ENCODE results near the gene UGT1A3.

Gene UGT1A3

DNA sequence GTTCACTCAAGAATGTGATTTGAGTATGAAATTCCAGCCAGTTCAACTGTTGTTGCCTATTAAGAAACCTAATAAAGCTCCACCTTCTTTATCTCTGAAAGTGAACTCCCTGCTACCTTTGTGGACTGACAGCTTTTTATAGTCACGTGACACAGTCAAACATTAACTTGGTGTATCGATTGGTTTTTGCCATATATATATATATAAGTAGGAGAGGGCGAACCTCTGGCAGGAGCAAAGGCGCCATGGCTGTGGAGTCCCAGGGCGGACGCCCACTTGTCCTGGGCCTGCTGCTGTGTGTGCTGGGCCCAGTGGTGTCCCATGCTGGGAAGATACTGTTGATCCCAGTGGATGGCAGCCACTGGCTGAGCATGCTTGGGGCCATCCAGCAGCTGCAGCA is 31.2 kb downstream of the UGT1A3 start, which contains the start of gene UGT1A1:
Gene UGT1A1 (plus strand): TSS at position 228 of the 400 bp plus-strand sequence. CDS start 18 bp downstream, at position 246.
- DNase-seq, result no peak

DNA sequence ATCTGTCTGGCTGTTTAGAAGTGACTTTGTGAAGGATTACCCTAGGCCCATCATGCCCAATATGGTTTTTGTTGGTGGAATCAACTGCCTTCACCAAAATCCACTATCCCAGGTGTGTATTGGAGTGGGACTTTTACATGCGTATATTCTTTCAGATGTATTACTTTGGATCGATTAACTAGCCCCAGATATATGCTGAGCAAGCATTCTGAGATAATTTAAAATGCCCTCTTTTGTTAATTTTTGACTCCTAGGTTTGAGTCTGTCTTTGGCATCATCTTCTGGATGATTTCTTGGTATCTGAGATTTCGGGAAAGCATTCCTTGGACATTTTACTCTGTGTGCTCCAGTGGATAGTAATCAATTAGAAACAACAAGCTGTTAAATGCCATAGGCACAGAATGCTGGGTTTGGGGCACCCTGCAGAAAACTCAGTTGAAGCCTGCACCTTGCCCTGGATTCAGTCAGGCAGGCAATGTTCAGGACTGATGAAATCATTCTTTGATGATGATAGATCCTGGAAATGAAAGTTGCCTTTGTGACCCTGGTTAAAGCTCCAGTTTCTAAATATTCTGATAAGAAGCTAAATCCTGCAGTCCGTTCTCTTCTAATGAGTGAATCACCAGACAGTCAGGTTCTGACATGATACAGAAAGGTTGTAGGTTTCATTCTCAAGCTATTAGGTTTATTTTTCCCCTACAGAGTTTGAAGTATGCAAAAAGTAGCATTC is 32.4 kb downstream of the UGT1A3 start:
- no peak for DNase-seq

DNA sequence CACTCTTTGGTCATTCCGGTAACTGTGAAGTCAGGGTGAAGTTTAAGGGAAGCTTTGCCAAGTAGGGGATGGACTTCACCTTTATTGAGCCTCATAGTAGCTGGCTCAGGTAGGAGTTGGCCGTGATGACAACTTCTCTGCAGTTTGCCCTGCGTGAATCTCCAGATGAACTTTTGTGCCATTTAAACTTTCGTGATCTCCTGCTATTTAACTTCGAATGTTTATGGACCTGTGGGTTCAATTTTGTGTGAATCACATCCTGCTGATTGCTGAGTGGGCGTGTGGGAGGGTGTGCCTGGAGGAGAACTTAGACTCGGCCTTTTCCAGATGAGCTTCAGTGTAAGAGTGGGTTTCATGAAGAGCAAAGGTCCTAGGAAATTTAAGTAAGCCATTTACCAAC is 35.4 kb downstream of the UGT1A3 start:
- no peak for DNase-seq

DNA sequence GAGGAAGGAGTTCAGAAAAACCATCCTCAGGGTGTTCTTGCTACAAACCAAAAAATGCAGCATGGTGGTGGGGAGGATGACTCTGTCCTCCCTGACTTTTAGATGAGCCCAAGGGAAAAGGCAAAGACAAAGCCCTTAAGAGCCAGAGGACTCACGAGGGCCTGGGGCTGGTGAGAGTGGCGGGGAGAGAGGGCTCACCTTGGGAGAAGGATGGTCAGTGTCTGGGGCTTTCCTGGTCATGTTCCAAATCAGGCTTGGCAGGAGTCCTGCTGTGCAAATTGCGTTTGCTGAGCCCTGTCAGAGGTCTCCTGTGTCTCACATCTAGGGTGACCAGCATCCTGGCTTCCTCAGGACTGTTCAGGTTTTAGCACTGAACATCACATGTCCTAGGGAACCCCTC is 35.9 kb downstream of the UGT1A3 start:
- no peak for DNase-seq

DNA sequence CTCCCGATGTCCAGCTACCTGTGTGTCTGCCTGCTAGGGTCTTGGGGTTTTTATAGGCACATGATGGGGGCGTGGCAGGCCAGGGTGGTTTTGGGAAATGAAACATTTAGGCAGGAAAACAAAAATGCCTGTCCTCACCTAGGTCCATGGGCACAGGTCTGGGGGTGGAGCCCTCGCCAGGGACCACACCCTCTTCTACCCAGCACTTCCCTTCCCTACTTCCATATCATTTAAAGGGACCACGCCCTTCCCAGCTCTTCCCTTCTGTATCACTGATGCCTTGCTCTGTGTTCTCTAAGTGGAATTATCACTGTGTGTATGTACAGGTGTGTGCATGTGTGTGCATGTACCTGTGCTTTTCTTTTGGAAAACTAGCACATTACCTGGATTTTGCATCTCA is 37.6 kb downstream of the UGT1A3 start:
- no peak for DNase-seq

DNA sequence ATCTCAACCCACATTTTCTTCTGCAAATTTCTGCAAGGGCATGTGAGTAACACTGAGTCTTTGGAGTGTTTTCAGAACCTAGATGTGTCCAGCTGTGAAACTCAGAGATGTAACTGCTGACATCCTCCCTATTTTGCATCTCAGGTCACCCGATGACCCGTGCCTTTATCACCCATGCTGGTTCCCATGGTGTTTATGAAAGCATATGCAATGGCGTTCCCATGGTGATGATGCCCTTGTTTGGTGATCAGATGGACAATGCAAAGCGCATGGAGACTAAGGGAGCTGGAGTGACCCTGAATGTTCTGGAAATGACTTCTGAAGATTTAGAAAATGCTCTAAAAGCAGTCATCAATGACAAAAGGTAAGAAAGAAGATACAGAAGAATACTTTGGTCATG is 39.2 kb downstream of the UGT1A3 start:
- DNase-seq, result no peak

DNA sequence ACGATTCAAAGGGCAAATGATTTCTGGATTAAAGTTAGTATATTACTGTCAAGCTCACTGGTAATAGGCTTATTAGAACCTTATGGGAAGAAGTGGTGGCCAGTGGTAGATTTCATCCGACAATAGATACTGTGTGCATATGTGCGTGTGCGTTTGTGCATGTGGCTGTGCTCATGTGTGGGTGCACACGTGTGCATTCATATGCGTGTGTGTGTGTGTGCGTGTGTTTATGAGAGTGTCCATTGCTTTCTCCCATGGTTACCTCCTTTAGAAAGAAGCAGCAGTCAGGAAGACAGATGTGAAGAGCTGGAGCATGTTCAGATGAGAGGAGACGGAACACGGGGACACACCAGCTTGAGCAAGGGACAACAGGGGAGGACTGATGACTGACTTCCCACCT is 40.4 kb downstream of the UGT1A3 start:
- no peak for DNase-seq

DNA sequence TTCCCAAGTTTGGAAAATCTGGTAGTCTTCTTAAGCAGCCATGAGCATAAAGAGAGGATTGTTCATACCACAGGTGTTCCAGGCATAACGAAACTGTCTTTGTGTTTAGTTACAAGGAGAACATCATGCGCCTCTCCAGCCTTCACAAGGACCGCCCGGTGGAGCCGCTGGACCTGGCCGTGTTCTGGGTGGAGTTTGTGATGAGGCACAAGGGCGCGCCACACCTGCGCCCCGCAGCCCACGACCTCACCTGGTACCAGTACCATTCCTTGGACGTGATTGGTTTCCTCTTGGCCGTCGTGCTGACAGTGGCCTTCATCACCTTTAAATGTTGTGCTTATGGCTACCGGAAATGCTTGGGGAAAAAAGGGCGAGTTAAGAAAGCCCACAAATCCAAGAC is 43.3 kb downstream of the UGT1A3 start:
- DNase-seq, result no peak

DNA sequence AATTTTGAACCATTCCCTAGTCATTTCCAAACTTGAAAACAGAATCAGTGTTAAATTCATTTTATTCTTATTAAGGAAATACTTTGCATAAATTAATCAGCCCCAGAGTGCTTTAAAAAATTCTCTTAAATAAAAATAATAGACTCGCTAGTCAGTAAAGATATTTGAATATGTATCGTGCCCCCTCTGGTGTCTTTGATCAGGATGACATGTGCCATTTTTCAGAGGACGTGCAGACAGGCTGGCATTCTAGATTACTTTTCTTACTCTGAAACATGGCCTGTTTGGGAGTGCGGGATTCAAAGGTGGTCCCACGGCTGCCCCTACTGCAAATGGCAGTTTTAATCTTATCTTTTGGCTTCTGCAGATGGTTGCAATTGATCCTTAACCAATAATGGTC is 43.7 kb downstream of the UGT1A3 start:
- no peak for DNase-seq

DNA sequence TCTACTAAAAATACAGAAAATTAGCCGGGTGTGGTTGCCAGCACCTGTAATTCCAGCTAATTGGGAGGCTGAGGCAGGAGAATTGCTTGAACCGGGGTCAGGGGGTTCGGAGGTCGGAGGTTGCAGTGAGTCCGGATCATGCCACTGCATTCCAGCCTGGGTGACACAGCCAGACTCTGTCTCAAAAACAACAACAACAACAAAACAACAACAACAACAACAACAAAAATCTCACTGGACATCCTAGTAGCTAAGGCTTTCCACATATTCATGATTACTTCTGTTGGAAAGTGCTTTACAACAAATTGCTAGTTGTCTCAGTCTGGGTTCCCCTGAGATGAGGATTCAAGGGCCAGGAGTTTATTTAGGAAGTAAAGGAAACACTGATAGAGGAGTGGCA is 45.0 kb downstream of the UGT1A3 start:
- DNase-seq, result no peak

DNA sequence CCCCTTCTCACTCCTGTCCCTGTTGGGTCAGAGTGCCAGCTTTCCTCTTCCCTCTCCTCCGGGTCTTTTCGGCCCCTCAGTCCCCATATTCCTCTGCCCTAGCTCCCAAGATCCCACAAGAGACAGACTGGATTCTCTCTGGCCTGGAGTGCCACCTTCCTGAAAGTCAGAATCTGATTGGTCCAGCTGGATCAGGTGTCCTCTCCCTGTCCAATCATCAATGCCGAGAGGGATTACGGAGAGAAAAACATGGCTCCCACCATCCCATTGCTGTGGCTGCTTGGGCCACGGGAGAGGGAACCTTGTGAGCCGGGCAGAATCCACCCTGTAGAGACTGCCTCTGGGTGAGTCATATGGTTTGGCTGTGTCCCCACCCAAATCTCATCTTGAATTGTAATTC is 46.6 kb downstream of the UGT1A3 start:
- DNase-seq, result no peak

DNA sequence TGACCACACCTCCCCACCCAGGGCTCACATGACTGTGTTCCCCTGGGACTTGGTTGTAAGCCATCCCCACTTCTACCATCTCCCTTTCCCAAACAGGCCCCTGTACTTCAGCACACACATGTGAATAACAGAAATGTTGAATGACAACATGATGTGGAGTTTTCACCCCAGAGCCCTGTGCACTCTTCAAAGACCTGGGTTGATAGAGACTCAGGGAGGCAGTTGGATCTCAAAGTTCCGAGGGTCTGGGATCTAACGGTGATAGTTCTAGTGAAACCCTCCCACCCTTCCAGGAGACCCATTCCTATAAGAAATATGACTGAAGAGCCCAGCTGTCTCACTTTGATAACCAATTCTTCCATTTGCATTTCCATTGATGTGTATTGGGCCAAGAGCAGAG is 49.2 kb downstream of the UGT1A3 start, which contains the start of gene MROH2A:
Gene MROH2A (plus strand): TSS at position 301 of the 400 bp plus-strand sequence. CDS start 1,029 bp downstream, outside the sequence.
- DNase-seq, result no peak

DNA sequence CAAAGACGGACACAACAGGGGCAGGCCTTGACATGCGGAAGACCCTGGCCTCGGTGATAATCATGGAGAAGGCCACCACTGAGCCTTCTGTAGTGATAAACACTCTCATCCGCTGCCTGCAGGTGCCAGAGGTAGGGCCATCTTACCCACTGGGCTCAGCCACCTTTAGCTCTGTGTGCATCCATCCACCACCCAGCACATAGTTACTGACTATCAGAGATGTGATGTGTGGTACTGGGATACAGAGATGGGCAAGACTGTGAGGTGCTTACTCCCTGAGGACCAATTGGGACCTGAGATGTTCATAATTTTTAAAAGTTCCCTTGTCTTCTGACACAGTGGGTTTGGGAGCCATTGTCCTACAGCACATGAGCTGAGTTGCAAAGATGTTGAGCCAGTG is 50.9 kb downstream of the UGT1A3 start:
- DNase-seq, result no peak

DNA sequence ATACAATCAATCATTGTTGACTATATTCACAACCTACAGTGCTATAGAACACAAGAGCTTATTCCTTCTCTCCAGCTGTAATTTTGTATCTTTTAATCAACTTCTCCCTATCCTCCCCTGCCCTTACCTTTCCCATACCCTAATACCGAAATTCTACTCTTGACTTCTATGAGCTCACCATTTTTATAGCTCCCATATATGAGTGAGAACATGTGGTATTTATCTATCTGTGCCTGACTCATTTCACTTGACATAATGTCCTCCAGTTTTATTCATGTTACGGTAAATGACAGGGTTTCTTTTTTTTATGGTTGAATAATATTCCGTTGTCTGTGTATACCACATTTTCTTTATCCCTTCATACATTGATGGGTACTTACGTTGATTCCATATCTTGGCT is 51.9 kb downstream of the UGT1A3 start:
- DNase-seq, result no peak

DNA sequence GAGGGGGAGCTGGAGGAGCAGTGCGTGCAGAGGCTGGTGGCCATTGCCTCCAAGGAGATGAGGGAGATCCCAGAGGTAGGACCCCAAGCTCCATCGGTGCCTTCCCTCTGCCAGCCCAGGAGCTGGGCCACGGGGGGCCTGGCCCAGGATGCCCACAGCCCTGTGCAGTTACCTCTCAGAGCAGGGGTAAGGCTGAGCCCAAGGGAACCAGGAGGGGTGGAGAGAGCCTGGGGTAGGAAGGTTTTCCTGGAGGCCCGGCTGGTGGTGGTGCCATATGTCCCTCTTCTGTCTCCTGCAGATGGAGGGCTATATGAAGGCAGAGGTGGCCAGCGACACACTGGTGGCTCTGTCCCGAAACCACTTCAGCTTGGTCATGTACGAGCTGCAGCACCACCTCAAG is 60.7 kb downstream of the UGT1A3 start:
- DNase-seq, result no peak

DNA sequence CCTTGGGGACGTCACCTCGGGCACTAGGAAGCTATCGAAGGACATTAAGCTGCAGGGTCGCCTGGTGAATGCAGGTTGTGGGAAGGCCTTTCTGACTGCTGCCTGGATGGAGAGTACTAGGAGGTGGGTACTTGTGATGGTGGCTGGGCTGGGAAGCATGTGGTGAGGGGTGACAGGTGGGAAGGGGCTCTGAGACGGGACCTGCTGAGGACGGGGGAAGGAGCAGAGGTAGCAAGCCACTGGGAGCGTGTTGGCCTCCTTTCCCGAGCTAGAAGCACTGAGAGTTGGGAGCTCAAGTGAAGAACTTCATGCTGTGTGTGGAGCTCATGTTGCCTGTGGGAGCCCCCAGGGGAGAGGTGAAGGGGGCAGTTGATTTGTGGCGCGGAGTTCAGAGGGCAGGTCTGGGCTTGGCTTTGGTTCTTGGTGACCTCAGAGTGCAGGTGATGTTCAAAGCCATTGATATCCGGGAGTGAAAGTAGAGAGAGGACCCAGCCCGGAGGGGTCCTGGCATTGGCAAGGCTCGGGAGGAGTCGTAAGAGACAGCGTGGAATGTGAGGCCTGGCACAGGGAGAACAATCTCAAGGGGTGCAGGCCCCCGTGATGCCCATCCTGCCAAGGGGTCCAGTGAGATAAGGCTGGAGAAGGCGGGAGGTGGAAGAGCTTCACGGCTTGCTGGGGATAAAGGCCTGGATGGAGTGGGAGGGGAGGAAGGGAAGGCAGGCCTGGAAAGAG is 62.5 kb downstream of the UGT1A3 start:
- no peak for DNase-seq

DNA sequence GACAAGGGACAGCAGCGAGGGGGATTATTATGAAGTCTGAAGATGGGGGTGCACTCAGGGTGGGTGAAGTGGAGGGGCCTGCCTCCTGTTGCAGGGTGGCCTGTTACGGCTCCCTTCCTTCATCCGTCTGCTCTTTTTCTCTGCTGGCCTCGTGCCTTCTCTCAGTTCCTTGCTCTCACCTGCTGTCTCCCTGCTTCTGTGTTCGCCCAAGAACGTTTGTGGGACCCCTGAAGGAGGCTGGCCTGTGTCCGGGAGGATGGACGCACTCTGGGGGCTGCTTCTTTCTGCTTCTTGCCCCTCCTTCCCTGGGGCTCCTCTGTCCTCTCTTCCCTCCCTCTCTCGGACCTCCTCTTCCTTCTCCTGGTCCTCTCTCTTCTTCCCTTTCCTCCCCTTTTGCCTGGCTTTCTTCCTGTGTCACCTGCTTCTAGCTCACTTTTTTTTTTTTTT is 63.1 kb downstream of the UGT1A3 start:
- DNase-seq, result no peak

DNA sequence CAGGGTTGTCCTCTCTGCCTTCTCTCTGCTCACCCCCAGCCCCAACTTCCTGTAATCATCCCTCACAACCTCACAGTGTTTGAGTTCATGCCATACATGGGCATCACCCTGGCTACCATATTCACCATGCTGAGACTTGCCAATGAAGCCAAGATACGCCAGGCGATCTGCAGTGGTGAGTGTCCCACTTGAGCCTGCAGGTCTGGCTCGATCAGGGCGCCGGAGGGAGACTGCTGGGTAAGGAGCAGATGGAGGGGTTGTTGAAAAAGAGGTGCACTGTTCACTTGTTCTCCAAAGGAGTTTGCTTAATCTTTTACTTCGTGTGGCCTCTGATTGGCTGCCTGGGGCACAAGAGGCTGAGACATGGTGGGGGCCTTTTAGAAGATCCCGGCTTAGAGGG is 63.9 kb downstream of the UGT1A3 start:
- no peak for DNase-seq

DNA sequence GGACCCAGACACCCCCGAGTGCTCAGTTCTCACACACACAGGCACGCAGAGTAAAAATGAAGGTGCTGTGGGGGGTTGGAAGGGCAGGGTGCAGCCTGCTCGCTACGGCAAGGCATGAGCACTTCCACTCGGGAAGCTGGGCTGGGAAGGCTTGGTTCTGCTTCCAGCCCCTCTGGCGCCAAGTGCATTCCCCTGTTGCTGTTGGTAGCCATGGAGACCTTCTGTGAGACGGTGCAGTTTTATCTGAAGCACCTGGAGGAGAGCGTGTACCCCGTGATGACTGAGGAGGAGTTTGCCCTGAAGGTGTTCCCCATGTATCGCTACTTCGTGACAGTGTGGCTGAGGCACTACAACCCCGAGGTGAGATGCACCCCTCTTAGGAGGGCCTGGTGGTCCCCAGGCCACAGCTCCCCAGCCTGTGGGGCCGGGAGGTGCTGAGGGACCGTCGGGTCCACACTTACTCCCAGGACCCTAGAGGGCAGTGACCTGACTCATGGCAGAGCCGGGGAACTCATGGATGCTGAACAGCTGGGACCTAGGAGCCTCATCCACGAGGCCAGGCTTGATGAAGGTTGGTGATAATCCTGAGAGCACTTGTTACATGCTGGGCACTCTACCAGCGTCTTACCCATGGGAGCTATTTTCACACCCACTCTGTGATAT is 64.8 kb downstream of the UGT1A3 start:
- no peak for DNase-seq

DNA sequence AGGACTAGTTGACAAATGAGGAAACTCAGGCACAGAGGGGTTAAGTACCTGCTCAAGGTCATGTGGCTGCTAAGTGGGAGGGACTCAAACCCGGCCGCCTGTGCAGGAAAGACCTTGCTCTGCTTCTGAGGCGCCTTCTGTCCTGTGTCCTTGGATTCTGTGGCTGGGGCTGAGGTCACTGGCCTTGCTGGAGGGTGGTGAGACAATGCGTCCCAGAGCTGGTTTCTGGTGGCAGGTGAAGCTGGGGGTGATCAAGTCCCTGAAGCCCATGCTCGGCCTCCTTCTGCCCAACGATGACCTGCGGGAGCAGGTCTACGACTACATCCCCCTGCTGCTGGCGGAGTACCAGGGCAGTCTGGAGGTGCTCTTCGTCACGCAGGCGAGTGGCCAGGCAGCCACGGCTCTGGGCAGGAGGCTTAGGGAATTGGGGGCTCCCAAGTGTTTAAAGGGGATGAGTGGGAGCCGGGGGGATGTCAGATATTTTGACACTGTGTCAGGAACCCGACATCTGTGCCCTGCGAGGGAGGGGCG is 65.4 kb downstream of the UGT1A3 start:
- no peak for DNase-seq

DNA sequence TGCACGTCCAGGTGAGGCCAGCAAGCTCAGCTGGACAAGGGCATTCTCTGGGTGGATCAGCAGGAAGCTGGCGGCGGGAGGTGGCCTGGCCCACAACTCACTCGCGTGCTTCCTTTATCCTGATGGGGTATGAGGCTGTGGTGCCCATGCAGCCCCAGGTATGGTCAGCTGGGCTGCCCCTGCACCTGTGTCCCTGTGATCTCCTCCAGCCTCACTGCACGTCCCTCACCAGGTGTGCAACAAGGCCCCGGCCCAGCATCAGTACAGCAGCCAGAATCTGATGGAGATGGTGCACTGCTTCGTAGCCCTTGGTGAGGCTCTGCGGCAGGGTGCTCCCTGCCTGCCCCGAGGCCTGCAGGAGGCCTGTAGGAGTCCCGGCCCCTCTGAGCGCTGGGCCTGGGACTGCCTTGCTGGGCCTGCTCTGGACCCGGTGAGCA is 66.9 kb downstream of the UGT1A3 start:
- DNase-seq, result no peak

DNA sequence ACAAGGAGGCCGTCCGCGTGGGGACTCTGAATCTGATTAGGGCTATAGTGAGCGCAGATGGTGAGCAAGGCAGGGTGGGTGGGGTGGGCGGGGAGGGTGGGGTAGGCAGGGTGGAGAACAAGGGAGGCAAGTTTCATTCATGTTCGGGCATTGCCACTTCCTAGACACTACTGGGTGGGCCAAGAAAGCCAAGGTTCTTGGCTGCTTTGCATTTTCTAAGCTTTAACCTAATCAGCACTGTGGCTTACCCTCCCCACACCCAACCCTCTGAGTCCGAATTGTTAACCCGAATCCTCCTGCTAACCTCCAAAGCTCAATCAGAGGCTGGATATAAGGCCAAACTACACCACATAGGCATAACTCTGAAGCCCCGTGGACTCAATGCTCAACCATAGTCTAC is 67.4 kb downstream of the UGT1A3 start:
- DNase-seq, result no peak

DNA sequence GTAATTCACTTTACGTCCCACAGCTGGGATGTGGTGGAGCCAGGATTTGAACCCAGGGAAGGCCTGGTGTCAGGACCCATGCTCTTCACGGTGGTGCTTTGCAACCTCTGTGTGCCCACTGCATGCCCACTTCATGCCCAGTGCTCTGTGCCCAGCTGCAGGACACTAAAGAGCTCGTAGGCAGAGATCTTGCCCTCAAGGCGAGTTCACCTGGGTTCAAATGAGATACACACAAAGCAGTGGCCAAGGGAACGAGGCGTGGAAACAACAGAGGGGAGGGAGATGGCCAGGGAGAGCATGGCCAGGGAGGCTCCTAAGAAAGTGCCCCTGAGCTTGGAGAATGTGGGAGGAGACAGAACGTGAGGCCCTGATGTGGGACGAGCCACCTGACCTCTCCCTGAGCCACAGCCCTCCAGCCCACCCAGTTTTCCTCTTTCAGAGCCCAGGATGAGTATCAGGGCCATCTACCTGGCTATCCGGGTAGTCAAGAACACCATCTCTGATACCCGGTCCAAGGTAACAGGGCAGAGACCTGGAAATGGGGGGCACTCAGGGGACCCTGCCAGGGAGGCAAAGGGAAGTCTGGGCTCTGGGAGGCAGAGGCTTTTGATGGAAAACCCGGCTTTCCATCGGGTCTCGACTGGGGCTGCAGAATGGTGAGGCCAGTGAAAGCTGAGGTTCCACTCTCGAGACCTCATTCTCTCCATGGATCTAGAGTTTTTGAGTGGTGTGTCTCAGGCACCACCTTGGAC is 69.7 kb downstream of the UGT1A3 start:
- no peak for DNase-seq

Data from CD4-positive, alpha-beta T cell treated with Interferon gamma for 1 hour (primary cell).